Measurements from ENCODE around the gene DOCK4.

DNA sequence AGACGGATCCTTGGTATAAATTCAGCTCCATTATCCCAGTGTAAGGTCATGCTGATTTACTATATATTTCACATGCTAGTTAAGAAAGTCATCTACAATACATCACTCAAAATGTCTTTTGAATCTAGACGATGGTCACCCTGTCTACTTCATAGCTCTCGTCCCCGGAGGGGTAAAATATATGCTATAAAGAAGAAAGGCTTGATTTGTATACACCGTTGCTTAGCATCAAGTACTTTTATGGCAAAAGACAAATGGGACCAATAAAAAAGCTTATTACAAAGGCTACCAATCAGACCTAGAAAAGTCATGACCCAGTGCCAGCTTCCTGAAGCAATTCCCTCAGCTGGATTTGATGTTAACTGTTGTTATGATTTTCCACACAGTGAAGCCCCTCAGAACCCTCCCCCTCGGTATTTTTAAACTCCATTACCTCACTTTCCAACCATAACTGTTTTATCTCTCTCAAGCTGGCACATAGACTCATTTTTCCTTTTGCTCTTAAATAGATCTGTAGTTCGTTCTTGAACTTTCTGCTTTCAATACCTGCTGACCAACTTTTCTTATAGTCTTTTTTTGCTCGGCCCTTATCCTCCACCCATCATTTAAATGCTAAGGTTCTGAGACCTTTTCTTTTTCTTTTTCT, 104.9 kb downstream of the DOCK4 start:
- TF ChIP-seq, protein P1, sequence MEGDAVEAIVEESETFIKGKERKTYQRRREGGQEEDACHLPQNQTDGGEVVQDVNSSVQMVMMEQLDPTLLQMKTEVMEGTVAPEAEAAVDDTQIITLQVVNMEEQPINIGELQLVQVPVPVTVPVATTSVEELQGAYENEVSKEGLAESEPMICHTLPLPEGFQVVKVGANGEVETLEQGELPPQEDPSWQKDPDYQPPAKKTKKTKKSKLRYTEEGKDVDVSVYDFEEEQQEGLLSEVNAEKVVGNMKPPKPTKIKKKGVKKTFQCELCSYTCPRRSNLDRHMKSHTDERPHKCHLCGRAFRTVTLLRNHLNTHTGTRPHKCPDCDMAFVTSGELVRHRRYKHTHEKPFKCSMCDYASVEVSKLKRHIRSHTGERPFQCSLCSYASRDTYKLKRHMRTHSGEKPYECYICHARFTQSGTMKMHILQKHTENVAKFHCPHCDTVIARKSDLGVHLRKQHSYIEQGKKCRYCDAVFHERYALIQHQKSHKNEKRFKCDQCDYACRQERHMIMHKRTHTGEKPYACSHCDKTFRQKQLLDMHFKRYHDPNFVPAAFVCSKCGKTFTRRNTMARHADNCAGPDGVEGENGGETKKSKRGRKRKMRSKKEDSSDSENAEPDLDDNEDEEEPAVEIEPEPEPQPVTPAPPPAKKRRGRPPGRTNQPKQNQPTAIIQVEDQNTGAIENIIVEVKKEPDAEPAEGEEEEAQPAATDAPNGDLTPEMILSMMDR (IDR thresholded peaks at IDR 0.05): no peak
- TF ChIP-seq POLR2A (IDR thresholded peaks at IDR 0.05): no peak

Measured in thyroid gland (tissue), 4 donors.